ENCODE measurements around the gene ABHD6. TPM values are rescaled to one million over a fixed set of nuclear protein-coding genes. Genes with fewer than 3 reads are reported as not detected.

The ABHD6 gene
- total and polyA plus RNA-seq, 2 experiments from 2014 or later, result 24.6 to 25.1 TPM

GRCh38 chr3:58305882-58306711 is 68.5 kb downstream of the ABHD6 start, which contains the start of the genes HTD2 and RPP14:
Gene HTD2, plus strand, starts transcription at chr3:58306520. Its CDS starts 11,094 bp downstream, at chr3:58317614.
Gene RPP14, plus strand, starts transcription at chr3:58306245. Its CDS starts 4,085 bp downstream, at chr3:58310330.
- peak within 1 kb of the TSS; percentile 33 for H2AFZ ChIP-seq
- 5% methylated on average over 70 of the region's 71 CpGs for WGBS (ENCODE audit: low lambda C conversion rate, missing lambda C conversion rate)
- no peak for TF ChIP-seq EZH2phosphoT487 (IDR thresholded peaks at IDR 0.05; ENCODE audit: low read depth, severe bottlenecking, unreplicated experiment)
- TF ChIP-seq CTCF (IDR thresholded peaks at IDR 0.05; ENCODE audit: poor library complexity), result peak; percentile 100

GRCh38 chr3:58307639-58308215 is 70.1 kb downstream of the ABHD6 start:
- H3K79me2 ChIP-seq, result peaks cover 61% of the 10 kb centered on the region
- H4K20me1 ChIP-seq (ENCODE audit: insufficient read depth, poor library complexity, severe bottlenecking), result peaks cover 39% of the 10 kb centered on the region
- no peaks in the 10 kb centered on the region for H3K36me3 ChIP-seq (replicated peaks; ENCODE audit: insufficient read depth, low read depth)
- H3K4me2 ChIP-seq, result peak overlapping the region; percentile 93
- H3K4me1 ChIP-seq (ENCODE audit: insufficient read depth), result peaks cover 21% of the 10 kb centered on the region
- no peaks in the 10 kb centered on the region for H3K27me3 ChIP-seq
- DNase-seq (ENCODE audit: low spot score), result peak; percentile 77
- WGBS (ENCODE audit: low lambda C conversion rate, missing lambda C conversion rate), result 57% methylated on average over 10 of the region's 10 CpGs
- peak overlapping the region; percentile 98 for H3K27ac ChIP-seq
- no peak overlapping the region for H2AFZ ChIP-seq
- H3K9me3 ChIP-seq (ENCODE audit: low read depth), result no peaks in the 10 kb centered on the region
- H3K4me3 ChIP-seq, result peak overlapping the region; percentile 79
- TF ChIP-seq CTCF (IDR thresholded peaks at IDR 0.05; ENCODE audit: poor library complexity) (peak; percentile 64), EZH2phosphoT487 (IDR thresholded peaks at IDR 0.05; ENCODE audit: low read depth, severe bottlenecking, unreplicated experiment) (no peak), EZH2 (IDR thresholded peaks at IDR 0.05; ENCODE audit: borderline replicate concordance) (no peak)
- no peaks in the 10 kb centered on the region for H3K9me2 ChIP-seq (replicated peaks; ENCODE audit: insufficient read depth)

More at GRCh38 chr3:58305882-58306711, 68.5 kb downstream of the ABHD6 start, which contains the start of the genes HTD2 and RPP14:
- Histone ChIP-seq H3K79me2 (peaks cover 45% of the 10 kb centered on the region), H3K9me2 (replicated peaks; ENCODE audit: insufficient read depth) (no peaks in the 10 kb centered on the region), H3K4me3 (peak within 1 kb of the TSS; percentile 79), H3K36me3 (replicated peaks; ENCODE audit: insufficient read depth, low read depth) (no peaks in the 10 kb centered on the region), H4K20me1 (ENCODE audit: insufficient read depth, poor library complexity, severe bottlenecking) (peaks cover 32% of the 10 kb centered on the region), H3K4me1 (ENCODE audit: insufficient read depth) (peaks cover 21% of the 10 kb centered on the region), H3K27ac (peak within 1 kb of the TSS; percentile 98), H3K4me2 (peak within 1 kb of the TSS; percentile 93), H3K27me3 (no peaks in the 10 kb centered on the region), H3K9me3 (ENCODE audit: low read depth) (no peaks in the 10 kb centered on the region)
- peak; percentile 99 for DNase-seq (ENCODE audit: low spot score)

- Histone ChIP-seq H3K27me3 (no peaks in the 10 kb centered on the region), H3K79me2 (peaks cover 66% of the 10 kb centered on the region), H3K4me2 (peak overlapping the region; percentile 93), H4K20me1 (ENCODE audit: insufficient read depth, poor library complexity, severe bottlenecking) (peaks cover 43% of the 10 kb centered on the region), H3K4me3 (no peak overlapping the region), H3K4me1 (ENCODE audit: insufficient read depth) (peaks cover 21% of the 10 kb centered on the region), H3K9me3 (ENCODE audit: low read depth) (no peaks in the 10 kb centered on the region), H3K36me3 (replicated peaks; ENCODE audit: insufficient read depth, low read depth) (no peaks in the 10 kb centered on the region), H3K27ac (no peak overlapping the region), H3K9me2 (replicated peaks; ENCODE audit: insufficient read depth) (no peaks in the 10 kb centered on the region), H2AFZ (no peak overlapping the region)
- DNase-seq (ENCODE audit: low spot score), result peak; percentile 42
- no peak for TF ChIP-seq CTCF (IDR thresholded peaks at IDR 0.05; ENCODE audit: poor library complexity)
- TF ChIP-seq EZH2 (IDR thresholded peaks at IDR 0.05; ENCODE audit: borderline replicate concordance), result no peak
- TF ChIP-seq EZH2phosphoT487 (IDR thresholded peaks at IDR 0.05; ENCODE audit: low read depth, severe bottlenecking, unreplicated experiment), result no peak
- WGBS (ENCODE audit: low lambda C conversion rate, missing lambda C conversion rate), result 47% methylated on average over 1 of the region's 1 CpG
Measured at GRCh38 chr3:58308728-58309127, 71.1 kb downstream of the ABHD6 start.
